Measurements from ENCODE around the gene RND1. TPM values are rescaled to one million over a fixed set of nuclear protein-coding genes. Genes with fewer than 3 reads are reported as not detected.

The RND1 gene
- total RNA-seq, 1 donor from 2014 or later = 7.1 TPM

- ATAC-seq (no peak), DNase-seq (no peak)
- no peaks in the 10 kb centered on the region for H3K4me1 ChIP-seq
- H3K9me3 ChIP-seq = no peaks in the 10 kb centered on the region
- intact Hi-C loops (cut with DNase I) = no loop called here
- no peak for TF ChIP-seq CTCF (IDR thresholded peaks at IDR 0.05)
- no peaks in the 10 kb centered on the region for H3K36me3 ChIP-seq
- no peaks in the 10 kb centered on the region for H3K27me3 ChIP-seq
- no peak overlapping the region for H3K27ac ChIP-seq
- no peak overlapping the region for H3K4me3 ChIP-seq
Measured at GRCh38 chr12:48901278-48901677, 35.6 kb upstream of the RND1 start.

GRCh38 chr12:48899651-48900050 lies 34.0 kb upstream of the RND1 start:
- Histone ChIP-seq H3K9me3 (no peaks in the 10 kb centered on the region), H3K4me3 (no peak overlapping the region), H3K27me3 (no peaks in the 10 kb centered on the region), H3K27ac (no peak overlapping the region), H3K36me3 (no peaks in the 10 kb centered on the region), H3K4me1 (no peaks in the 10 kb centered on the region)
- no peak for ATAC-seq
- intact Hi-C loops (cut with DNase I) = no loop called here
- no peak for DNase-seq
- TF ChIP-seq CTCF (IDR thresholded peaks at IDR 0.05) = no peak

- no peak for TF ChIP-seq CTCF (IDR thresholded peaks at IDR 0.05)
- Histone ChIP-seq H3K4me1 (peaks cover 8% of the 10 kb centered on the region), H3K27me3 (peaks cover 18% of the 10 kb centered on the region), H3K4me3 (no peak overlapping the region), H3K27ac (no peak overlapping the region), H3K9me3 (no peaks in the 10 kb centered on the region), H3K36me3 (no peaks in the 10 kb centered on the region)
- intact Hi-C loops (cut with DNase I) = loop anchor here (5.0 kb wide), 1 partner anchor 42 kb away; the partner anchor contains the start of gene DDX23
- no peak for DNase-seq
- ATAC-seq = no peak
Measured at GRCh38 chr12:48894271-48894670, 28.6 kb upstream of the RND1 start.

- no peak overlapping the region for H3K27ac ChIP-seq
- peak; percentile 96 for ATAC-seq
- peaks cover 8% of the 10 kb centered on the region for H3K4me1 ChIP-seq
- intact Hi-C loops (cut with DNase I) = loop anchor here (5.0 kb wide), 1 partner anchor 39 kb away; the partner anchor contains the start of gene DDX23
- H3K36me3 ChIP-seq = no peaks in the 10 kb centered on the region
- TF ChIP-seq CTCF (IDR thresholded peaks at IDR 0.05) = peak; percentile 95
- peaks cover 18% of the 10 kb centered on the region for H3K27me3 ChIP-seq
- peak; percentile 89 for DNase-seq
- H3K9me3 ChIP-seq = no peaks in the 10 kb centered on the region
- H3K4me3 ChIP-seq = peak overlapping the region; percentile 21
Measured at GRCh38 chr12:48890657-48891418, 25.2 kb upstream of the RND1 start.

- no peak overlapping the region for H3K27ac ChIP-seq
- ATAC-seq = no peak
- H3K4me3 ChIP-seq = no peak overlapping the region
- no peaks in the 10 kb centered on the region for H3K36me3 ChIP-seq
- intact Hi-C loops (cut with DNase I) = loop anchor here (5.0 kb wide), 1 partner anchor 37 kb away; the partner anchor contains the start of gene DDX23
- TF ChIP-seq CTCF (IDR thresholded peaks at IDR 0.05) = no peak
- H3K27me3 ChIP-seq = peaks cover 18% of the 10 kb centered on the region
- H3K9me3 ChIP-seq = no peaks in the 10 kb centered on the region
- no peak for DNase-seq
- peaks cover 8% of the 10 kb centered on the region for H3K4me1 ChIP-seq
Measured at GRCh38 chr12:48889679-48890078, 24.0 kb upstream of the RND1 start.
